Parathyroid adenoma (tissue), 2 donors: ENCODE measurements around the gene DSCAML1.

Experiments used
- H2AFZ ChIP-seq: fragments of 300-600 bp; sonication (generic); one replicate; pipeline ENCODE4 v1.7.0; 2017; ENCODE audit warnings: antibody characterized with exemption, mild to moderate bottlenecking
- H3K27ac ChIP-seq: fragments of 300-600 bp; sonication (generic); one replicate; pipeline ENCODE4 v1.7.0; 2017
- H3K27me3 ChIP-seq: fragments of 300-600 bp; sonication (generic); one replicate; pipeline ENCODE4 v1.7.0; 2017; ENCODE audit warnings: low read length; ENCODE audit not compliant: control insufficient read depth, insufficient read depth
- H3K36me3 ChIP-seq: fragments of 300-600 bp; sonication (generic); one replicate; pipeline ENCODE4 v1.7.0; 2017; ENCODE audit warnings: low read length; ENCODE audit not compliant: control insufficient read depth, insufficient read depth
- H3K4me1 ChIP-seq: fragments of 300-600 bp; sonication (generic); one replicate; pipeline ENCODE4 v1.7.0; 2017; ENCODE audit warnings: control low read depth
- H3K4me2 ChIP-seq: fragments of 300-600 bp; sonication (generic); one replicate; pipeline ENCODE4 v1.7.0; 2017; ENCODE audit warnings: low read length
- H3K4me3 ChIP-seq: fragments of 300-600 bp; sonication (generic); one replicate; pipeline ENCODE4 v1.7.0; 2017; ENCODE audit warnings: low read depth, low read length
- H3K79me2 ChIP-seq: fragments of 300-600 bp; sonication (generic); one replicate; pipeline ENCODE4 v1.7.0; 2017; ENCODE audit warnings: control low read depth
- H3K9ac ChIP-seq: fragments of 300-600 bp; sonication (generic); one replicate; pipeline ENCODE4 v1.7.0; 2017; ENCODE audit warnings: mild to moderate bottlenecking
- H3K9me3 ChIP-seq: fragments of 300-600 bp; sonication (generic); one replicate; pipeline ENCODE4 v1.7.0; 2017; ENCODE audit warnings: low read length; ENCODE audit not compliant: control insufficient read depth
- TF ChIP-seq, protein P1 (sequence below): fragments of 300-600 bp; sonication (generic); IDR thresholded peaks from one replicate; pipeline ENCODE4 v1.7.0; 2017; ENCODE audit warnings: antibody characterized with exemption, mild to moderate bottlenecking
- donor health status: primary hyperparathyroidism.

The DSCAML1 gene

DNA sequence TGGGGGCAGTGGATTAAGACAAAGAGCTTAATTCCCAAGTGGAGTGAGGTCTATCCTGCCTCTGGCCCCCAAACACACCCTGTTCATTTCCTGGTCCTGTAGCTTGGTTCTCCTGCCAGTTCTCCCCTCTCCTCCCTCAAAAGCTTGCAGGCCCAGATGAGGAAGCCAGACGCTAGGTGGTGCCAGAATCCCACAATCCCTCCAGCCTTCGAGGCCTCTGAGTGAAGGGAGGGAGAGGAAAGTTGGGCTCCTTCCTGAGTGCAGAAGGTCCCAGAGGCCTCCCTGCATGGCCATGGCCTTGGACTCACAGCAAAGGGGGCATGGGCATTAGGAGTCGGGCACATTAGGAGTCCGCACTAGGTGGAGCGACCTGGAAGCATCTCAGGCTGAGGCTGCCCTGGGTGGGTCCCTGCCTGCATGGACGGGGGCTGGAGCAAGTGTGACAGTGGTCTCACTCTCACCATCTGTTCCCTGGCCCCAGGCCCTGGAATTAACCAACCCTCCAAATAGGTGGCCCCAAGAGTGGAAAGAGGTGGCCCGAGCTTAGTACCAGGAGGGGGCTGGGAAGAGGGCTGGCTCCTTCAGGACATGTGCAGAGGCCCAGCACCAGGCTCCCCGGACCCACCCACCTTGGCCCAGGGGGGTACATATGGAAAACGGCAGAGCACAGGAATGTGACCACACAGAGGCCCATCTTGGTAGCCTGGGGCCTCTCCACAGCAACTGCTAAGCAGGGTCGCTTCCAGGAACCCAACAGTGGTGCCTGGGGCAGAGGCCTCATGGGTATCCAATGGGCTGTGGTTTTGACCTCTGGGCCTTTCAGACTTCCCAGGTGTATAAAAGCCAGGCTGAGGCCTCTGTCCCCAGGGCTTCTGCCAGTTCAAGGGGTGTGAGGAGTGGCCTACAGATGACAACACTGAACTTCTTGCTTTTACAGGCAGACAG lies 22.4 kb upstream of the DSCAML1 start:
- Histone ChIP-seq H3K27me3 (no peaks in the 10 kb centered on the region), H3K4me2 (no peak overlapping the region), H3K36me3 (no peaks in the 10 kb centered on the region), H3K4me1 (no peaks in the 10 kb centered on the region), H3K79me2 (no peaks in the 10 kb centered on the region), H3K4me3 (no peak overlapping the region), H3K27ac (no peak overlapping the region), H3K9me3 (no peaks in the 10 kb centered on the region), H3K9ac (no peak overlapping the region), H2AFZ (no peak overlapping the region)
- TF ChIP-seq, protein P1, sequence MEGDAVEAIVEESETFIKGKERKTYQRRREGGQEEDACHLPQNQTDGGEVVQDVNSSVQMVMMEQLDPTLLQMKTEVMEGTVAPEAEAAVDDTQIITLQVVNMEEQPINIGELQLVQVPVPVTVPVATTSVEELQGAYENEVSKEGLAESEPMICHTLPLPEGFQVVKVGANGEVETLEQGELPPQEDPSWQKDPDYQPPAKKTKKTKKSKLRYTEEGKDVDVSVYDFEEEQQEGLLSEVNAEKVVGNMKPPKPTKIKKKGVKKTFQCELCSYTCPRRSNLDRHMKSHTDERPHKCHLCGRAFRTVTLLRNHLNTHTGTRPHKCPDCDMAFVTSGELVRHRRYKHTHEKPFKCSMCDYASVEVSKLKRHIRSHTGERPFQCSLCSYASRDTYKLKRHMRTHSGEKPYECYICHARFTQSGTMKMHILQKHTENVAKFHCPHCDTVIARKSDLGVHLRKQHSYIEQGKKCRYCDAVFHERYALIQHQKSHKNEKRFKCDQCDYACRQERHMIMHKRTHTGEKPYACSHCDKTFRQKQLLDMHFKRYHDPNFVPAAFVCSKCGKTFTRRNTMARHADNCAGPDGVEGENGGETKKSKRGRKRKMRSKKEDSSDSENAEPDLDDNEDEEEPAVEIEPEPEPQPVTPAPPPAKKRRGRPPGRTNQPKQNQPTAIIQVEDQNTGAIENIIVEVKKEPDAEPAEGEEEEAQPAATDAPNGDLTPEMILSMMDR = no peak

DNA sequence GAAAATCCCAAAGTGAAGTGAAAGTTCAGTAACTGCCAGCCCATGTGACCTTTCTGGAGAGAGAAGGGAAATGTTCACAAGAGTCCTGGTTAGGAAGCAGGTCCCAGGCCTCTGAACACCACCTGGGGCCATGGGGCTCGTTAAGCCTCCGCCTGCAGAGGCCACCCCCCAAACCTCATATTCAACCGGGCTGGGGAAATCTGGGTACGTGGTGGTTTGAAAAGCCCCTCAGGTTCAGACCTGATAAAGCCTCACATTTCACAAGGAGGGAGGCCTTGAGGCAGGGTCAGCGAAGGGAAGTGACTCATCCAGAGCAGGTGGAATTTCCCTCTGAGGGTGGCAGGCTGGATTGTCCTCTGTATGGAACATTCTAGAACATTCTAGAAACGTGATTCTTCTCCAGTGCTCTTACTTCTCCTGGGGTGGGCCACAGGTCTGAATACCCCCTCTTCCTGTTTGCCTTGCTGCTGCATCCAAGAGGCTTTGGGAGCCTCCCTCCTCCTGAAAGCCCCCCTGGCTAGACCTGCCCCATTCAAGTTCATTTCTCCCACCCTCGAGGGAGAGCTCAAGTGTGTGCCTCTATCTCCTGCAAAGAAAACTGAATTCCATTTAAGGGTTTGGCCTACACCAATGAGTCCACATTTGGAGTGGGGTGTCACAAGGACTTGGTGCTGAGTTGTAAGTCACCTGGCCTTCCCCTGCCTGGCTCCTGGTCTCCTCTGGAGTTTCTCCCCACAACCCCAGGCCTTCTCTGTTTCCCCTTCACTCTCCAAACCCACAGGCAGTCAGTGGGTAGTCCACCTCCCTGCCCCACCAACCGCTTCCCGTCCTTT lies 21.2 kb upstream of the DSCAML1 start:
- Histone ChIP-seq H3K4me2 (no peak overlapping the region), H2AFZ (no peak overlapping the region), H3K4me1 (no peaks in the 10 kb centered on the region), H3K4me3 (no peak overlapping the region), H3K36me3 (no peaks in the 10 kb centered on the region), H3K27ac (no peak overlapping the region), H3K9me3 (no peaks in the 10 kb centered on the region), H3K79me2 (no peaks in the 10 kb centered on the region), H3K27me3 (no peaks in the 10 kb centered on the region), H3K9ac (no peak overlapping the region)
- TF ChIP-seq, protein P1 = no peak

DNA sequence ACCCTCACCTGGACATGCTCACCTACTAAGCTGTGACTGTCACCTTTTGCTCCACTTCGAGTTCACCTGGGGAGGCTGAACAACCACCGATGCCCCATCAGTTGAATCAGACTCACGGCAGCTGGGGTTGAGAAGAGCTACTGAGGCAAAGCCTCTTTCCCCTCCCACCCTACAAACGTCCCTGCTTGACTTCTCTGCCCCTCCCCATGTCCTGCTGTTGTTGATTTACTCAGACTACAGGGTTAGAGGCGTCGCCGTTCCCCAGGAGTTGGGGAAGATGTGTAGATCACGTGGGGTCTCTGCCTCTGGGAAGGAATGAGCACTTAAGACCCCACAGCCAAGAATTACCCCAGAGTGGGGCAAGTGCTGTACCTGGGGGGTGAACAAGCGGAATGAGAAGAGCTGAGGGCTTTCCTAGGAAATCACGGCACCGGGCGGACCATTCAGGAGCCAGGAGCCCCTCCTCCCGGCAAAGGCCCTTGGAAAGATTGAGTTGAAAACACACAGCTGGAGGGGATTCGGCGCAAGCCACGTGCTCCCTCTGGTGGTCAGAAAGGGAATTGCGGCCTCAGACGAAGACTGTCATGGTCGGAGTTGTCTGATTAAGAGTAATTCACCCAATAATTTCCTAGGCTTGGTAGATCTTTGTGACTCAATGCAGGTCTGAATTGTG lies 20.5 kb upstream of the DSCAML1 start:
- no peaks in the 10 kb centered on the region for H3K36me3 ChIP-seq
- H3K27ac ChIP-seq = no peak overlapping the region
- H3K9ac ChIP-seq = no peak overlapping the region
- TF ChIP-seq, protein P1 = peak; percentile 96
- no peaks in the 10 kb centered on the region for H3K27me3 ChIP-seq
- H3K9me3 ChIP-seq = no peaks in the 10 kb centered on the region
- no peaks in the 10 kb centered on the region for H3K4me1 ChIP-seq
- H2AFZ ChIP-seq = no peak overlapping the region
- no peaks in the 10 kb centered on the region for H3K79me2 ChIP-seq
- H3K4me3 ChIP-seq = no peak overlapping the region
- no peak overlapping the region for H3K4me2 ChIP-seq

DNA sequence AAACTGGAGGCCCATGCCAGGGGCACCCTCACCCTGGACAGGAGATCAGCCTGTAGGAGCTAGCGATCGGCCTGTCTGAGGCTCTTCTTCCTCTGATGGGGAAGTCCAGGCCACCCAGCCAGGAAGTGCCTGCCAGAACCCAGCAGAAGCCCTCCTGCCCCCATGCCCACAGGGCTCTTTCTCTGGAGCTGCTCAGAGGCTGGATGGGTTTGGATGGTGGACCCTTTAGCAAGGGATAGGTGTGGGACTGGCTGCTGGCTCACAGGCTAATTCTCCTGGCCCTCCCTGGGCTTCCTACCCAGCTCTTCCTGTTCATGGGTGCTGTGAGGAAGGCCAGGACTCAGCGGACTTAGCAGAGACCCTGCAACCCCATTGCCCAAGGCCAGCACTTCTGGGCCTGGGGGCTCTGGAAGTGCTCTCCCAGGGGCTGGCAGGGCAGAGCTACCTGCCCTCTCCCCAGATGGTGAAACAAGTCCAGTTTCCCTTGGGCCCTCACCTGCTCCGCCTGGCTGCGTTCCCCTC lies 19.9 kb upstream of the DSCAML1 start:
- no peak overlapping the region for H3K4me3 ChIP-seq
- H3K9ac ChIP-seq = no peak overlapping the region
- no peaks in the 10 kb centered on the region for H3K79me2 ChIP-seq
- no peaks in the 10 kb centered on the region for H3K9me3 ChIP-seq
- no peak overlapping the region for H3K4me2 ChIP-seq
- H3K4me1 ChIP-seq = no peaks in the 10 kb centered on the region
- TF ChIP-seq, protein P1 = no peak
- H2AFZ ChIP-seq = no peak overlapping the region
- H3K27me3 ChIP-seq = no peaks in the 10 kb centered on the region
- no peak overlapping the region for H3K27ac ChIP-seq
- no peaks in the 10 kb centered on the region for H3K36me3 ChIP-seq
